ENCODE data around the gene PDF.

PDF gene

DNA sequence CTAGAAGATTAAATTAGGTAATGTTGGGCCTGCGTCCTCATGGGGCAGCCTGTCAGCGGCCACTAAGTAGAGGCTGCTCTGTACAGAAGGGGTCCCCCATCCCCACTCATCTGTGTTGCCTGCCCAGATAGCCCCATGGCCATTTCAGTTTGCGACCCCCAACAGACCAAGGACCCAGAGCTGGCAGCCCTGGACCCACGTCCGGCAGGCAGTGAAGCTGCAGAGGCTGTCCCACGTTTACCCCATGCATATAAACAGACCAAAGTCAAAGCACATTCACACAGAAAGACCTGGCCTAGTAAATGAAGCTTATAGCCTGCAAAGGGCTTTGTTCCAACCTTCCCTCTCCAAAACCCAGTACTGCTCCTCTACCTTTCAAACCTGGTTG is 4.6 kb downstream of the PDF start:
- Histone ChIP-seq H3K4me3 (ENCODE audit: low read depth in 1 of 2, low read length in 2 of 2) (peak overlapping the region in 1 of 2 donors; percentile 26), H3K36me3 (ENCODE audit: control insufficient read depth in 1 of 2, insufficient read depth in 2 of 2, low read length in 2 of 2) (peaks cover 35 to 58% of the 10 kb centered on the region in 2 donors), H3K27me3 (ENCODE audit: control insufficient read depth in 1 of 2, insufficient read depth in 2 of 2, low read length in 2 of 2) (no peaks in the 10 kb centered on the region), H3K9ac (ENCODE audit: low read depth in 1 of 2, low read length in 2 of 2) (no peak overlapping the region), H3K27ac (ENCODE audit: low read depth, low read length) (no peak overlapping the region), H3K4me1 (ENCODE audit: control insufficient read depth in 1 of 2, insufficient read depth in 2 of 2, low read length in 2 of 2) (peaks cover 36 to 49% of the 10 kb centered on the region in 2 donors), H3K9me3 (ENCODE audit: control insufficient read depth in 1 of 2, low read length in 2 of 2) (no peaks in the 10 kb centered on the region)

GRCh38 chr16:69324585-69325253 is 5.7 kb downstream of the PDF start:
- H3K27me3 ChIP-seq (ENCODE audit: control insufficient read depth in 1 of 2, insufficient read depth in 2 of 2, low read length in 2 of 2) = no peaks in the 10 kb centered on the region
- peaks cover 44 to 68% of the 10 kb centered on the region in 2 donors for H3K36me3 ChIP-seq (ENCODE audit: control insufficient read depth in 1 of 2, insufficient read depth in 2 of 2, low read length in 2 of 2)
- H3K9ac ChIP-seq (ENCODE audit: low read depth in 1 of 2, low read length in 2 of 2) = no peak overlapping the region
- H3K9me3 ChIP-seq (ENCODE audit: control insufficient read depth in 1 of 2, low read length in 2 of 2) = no peaks in the 10 kb centered on the region
- H3K27ac ChIP-seq (ENCODE audit: low read depth, low read length) = no peak overlapping the region
- H3K4me3 ChIP-seq (ENCODE audit: low read depth in 1 of 2, low read length in 2 of 2) = no peak overlapping the region
- H3K4me1 ChIP-seq (ENCODE audit: control insufficient read depth in 1 of 2, insufficient read depth in 2 of 2, low read length in 2 of 2) = peaks cover 36 to 47% of the 10 kb centered on the region in 2 donors

- peaks cover 31 to 40% of the 10 kb centered on the region in 2 donors for H3K4me1 ChIP-seq (ENCODE audit: control insufficient read depth in 1 of 2, insufficient read depth in 2 of 2, low read length in 2 of 2)
Measured at GRCh38 chr16:69324013-69324531, 6.3 kb downstream of the PDF start.

GRCh38 chr16:69323415-69323814 is 7.0 kb downstream of the PDF start:
- Histone ChIP-seq H3K9ac (ENCODE audit: low read depth in 1 of 2, low read length in 2 of 2) (no peak overlapping the region), H3K9me3 (ENCODE audit: control insufficient read depth in 1 of 2, low read length in 2 of 2) (no peaks in the 10 kb centered on the region), H3K36me3 (ENCODE audit: control insufficient read depth in 1 of 2, insufficient read depth in 2 of 2, low read length in 2 of 2) (peaks cover 56 to 81% of the 10 kb centered on the region in 2 donors), H3K4me3 (ENCODE audit: low read depth in 1 of 2, low read length in 2 of 2) (no peak overlapping the region), H3K4me1 (ENCODE audit: control insufficient read depth in 1 of 2, insufficient read depth in 2 of 2, low read length in 2 of 2) (peaks cover 24 to 33% of the 10 kb centered on the region in 2 donors), H3K27me3 (ENCODE audit: control insufficient read depth in 1 of 2, insufficient read depth in 2 of 2, low read length in 2 of 2) (no peaks in the 10 kb centered on the region), H3K27ac (ENCODE audit: low read depth, low read length) (no peak overlapping the region)

More at GRCh38 chr16:69324013-69324531, 6.3 kb downstream of the PDF start:
- Histone ChIP-seq H3K36me3 (ENCODE audit: control insufficient read depth in 1 of 2, insufficient read depth in 2 of 2, low read length in 2 of 2) (peaks cover 50 to 75% of the 10 kb centered on the region in 2 donors), H3K9me3 (ENCODE audit: control insufficient read depth in 1 of 2, low read length in 2 of 2) (no peaks in the 10 kb centered on the region), H3K4me3 (ENCODE audit: low read depth in 1 of 2, low read length in 2 of 2) (no peak overlapping the region), H3K27ac (ENCODE audit: low read depth, low read length) (no peak overlapping the region), H3K9ac (ENCODE audit: low read depth in 1 of 2, low read length in 2 of 2) (no peak overlapping the region), H3K27me3 (ENCODE audit: control insufficient read depth in 1 of 2, insufficient read depth in 2 of 2, low read length in 2 of 2) (no peaks in the 10 kb centered on the region)

GRCh38 chr16:69322343-69322742 is 8.0 kb downstream of the PDF start:
- H3K4me3 ChIP-seq (ENCODE audit: low read depth in 1 of 2, low read length in 2 of 2) = no peak overlapping the region
- H3K36me3 ChIP-seq (ENCODE audit: control insufficient read depth in 1 of 2, insufficient read depth in 2 of 2, low read length in 2 of 2) = peaks cover 58 to 84% of the 10 kb centered on the region in 2 donors
- no peaks in the 10 kb centered on the region for H3K27me3 ChIP-seq (ENCODE audit: control insufficient read depth in 1 of 2, insufficient read depth in 2 of 2, low read length in 2 of 2)
- peaks cover 21 to 25% of the 10 kb centered on the region in 2 donors for H3K4me1 ChIP-seq (ENCODE audit: control insufficient read depth in 1 of 2, insufficient read depth in 2 of 2, low read length in 2 of 2)
- no peak overlapping the region for H3K27ac ChIP-seq (ENCODE audit: low read depth, low read length)
- H3K9me3 ChIP-seq (ENCODE audit: control insufficient read depth in 1 of 2, low read length in 2 of 2) = no peaks in the 10 kb centered on the region
- no peak overlapping the region for H3K9ac ChIP-seq (ENCODE audit: low read depth in 1 of 2, low read length in 2 of 2)

DNA sequence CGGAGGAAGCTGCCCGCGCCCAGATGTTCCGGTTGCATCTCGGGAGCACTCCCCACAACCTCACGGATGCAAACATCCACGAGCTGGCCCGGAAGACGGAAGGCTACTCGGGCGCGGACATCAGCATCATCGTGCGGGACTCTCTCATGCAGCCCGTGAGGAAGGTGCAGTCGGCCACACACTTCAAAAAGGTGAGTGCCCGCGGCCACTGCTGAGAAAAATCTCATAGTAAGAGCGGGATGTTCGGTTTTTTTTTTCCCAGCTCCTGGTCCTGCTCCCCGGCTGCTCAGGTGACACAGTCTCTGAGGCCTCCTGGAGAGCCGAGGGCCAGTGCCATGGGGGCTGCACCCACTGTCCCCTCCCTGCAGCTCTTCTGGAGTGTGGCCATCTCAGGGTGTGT is 9.3 kb downstream of the PDF start:
- no peaks in the 10 kb centered on the region for H3K27me3 ChIP-seq (ENCODE audit: control insufficient read depth in 1 of 2, insufficient read depth in 2 of 2, low read length in 2 of 2)
- no peak overlapping the region for H3K27ac ChIP-seq (ENCODE audit: low read depth, low read length)
- no peak overlapping the region for H3K9ac ChIP-seq (ENCODE audit: low read depth in 1 of 2, low read length in 2 of 2)
- H3K36me3 ChIP-seq (ENCODE audit: control insufficient read depth in 1 of 2, insufficient read depth in 2 of 2, low read length in 2 of 2) = peaks cover 67 to 91% of the 10 kb centered on the region in 2 donors
- peaks cover 12 to 13% of the 10 kb centered on the region in 2 donors for H3K4me1 ChIP-seq (ENCODE audit: control insufficient read depth in 1 of 2, insufficient read depth in 2 of 2, low read length in 2 of 2)
- H3K4me3 ChIP-seq (ENCODE audit: low read depth in 1 of 2, low read length in 2 of 2) = no peak overlapping the region
- H3K9me3 ChIP-seq (ENCODE audit: control insufficient read depth in 1 of 2, low read length in 2 of 2) = no peaks in the 10 kb centered on the region

- H3K27ac ChIP-seq (ENCODE audit: low read depth, low read length) = no peak overlapping the region
- no peak overlapping the region for H3K4me3 ChIP-seq (ENCODE audit: low read depth in 1 of 2, low read length in 2 of 2)
- no peaks in the 10 kb centered on the region for H3K9me3 ChIP-seq (ENCODE audit: control insufficient read depth in 1 of 2, low read length in 2 of 2)
- no peak overlapping the region for H3K9ac ChIP-seq (ENCODE audit: low read depth in 1 of 2, low read length in 2 of 2)
- H3K4me1 ChIP-seq (ENCODE audit: control insufficient read depth in 1 of 2, insufficient read depth in 2 of 2, low read length in 2 of 2) = peaks cover 8 to 9% of the 10 kb centered on the region in 2 donors
- H3K27me3 ChIP-seq (ENCODE audit: control insufficient read depth in 1 of 2, insufficient read depth in 2 of 2, low read length in 2 of 2) = no peaks in the 10 kb centered on the region
- peaks cover 66 to 91% of the 10 kb centered on the region in 2 donors for H3K36me3 ChIP-seq (ENCODE audit: control insufficient read depth in 1 of 2, insufficient read depth in 2 of 2, low read length in 2 of 2)
Measured at GRCh38 chr16:69320740-69321073, 9.7 kb downstream of the PDF start.

- H3K4me3 ChIP-seq (ENCODE audit: low read depth in 1 of 2, low read length in 2 of 2) = no peak overlapping the region
- H3K4me1 ChIP-seq (ENCODE audit: control insufficient read depth in 1 of 2, insufficient read depth in 2 of 2, low read length in 2 of 2) = peaks cover 6 to 8% of the 10 kb centered on the region in 2 donors
- H3K27ac ChIP-seq (ENCODE audit: low read depth, low read length) = no peak overlapping the region
- H3K27me3 ChIP-seq (ENCODE audit: control insufficient read depth in 1 of 2, insufficient read depth in 2 of 2, low read length in 2 of 2) = no peaks in the 10 kb centered on the region
- peaks cover 65 to 93% of the 10 kb centered on the region in 2 donors for H3K36me3 ChIP-seq (ENCODE audit: control insufficient read depth in 1 of 2, insufficient read depth in 2 of 2, low read length in 2 of 2)
- no peaks in the 10 kb centered on the region for H3K9me3 ChIP-seq (ENCODE audit: control insufficient read depth in 1 of 2, low read length in 2 of 2)
- H3K9ac ChIP-seq (ENCODE audit: low read depth in 1 of 2, low read length in 2 of 2) = no peak overlapping the region
Measured at GRCh38 chr16:69319826-69320739, 10.3 kb downstream of the PDF start.

DNA sequence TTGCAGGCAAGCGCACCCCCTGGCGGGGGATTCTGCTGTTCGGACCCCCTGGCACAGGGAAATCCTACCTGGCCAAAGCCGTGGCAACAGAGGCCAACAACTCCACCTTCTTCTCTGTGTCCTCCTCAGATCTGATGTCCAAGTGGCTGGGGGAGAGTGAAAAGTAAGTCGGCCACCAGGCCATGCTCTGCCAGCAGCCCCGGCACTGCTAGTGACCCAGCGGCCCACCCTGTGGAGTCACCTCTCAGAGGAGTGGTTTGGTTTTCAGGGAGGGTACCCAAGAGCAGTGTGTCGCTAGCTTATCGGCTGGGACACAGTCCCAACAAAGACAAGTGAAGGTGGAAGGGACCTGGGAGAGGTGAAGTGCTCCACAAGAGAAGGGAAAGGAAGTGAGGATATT is 11.0 kb downstream of the PDF start:
- no peak overlapping the region for H3K9ac ChIP-seq (ENCODE audit: low read depth in 1 of 2, low read length in 2 of 2)
- H3K27me3 ChIP-seq (ENCODE audit: control insufficient read depth in 1 of 2, insufficient read depth in 2 of 2, low read length in 2 of 2) = no peaks in the 10 kb centered on the region
- no peaks in the 10 kb centered on the region for H3K9me3 ChIP-seq (ENCODE audit: control insufficient read depth in 1 of 2, low read length in 2 of 2)
- H3K4me1 ChIP-seq (ENCODE audit: control insufficient read depth in 1 of 2, insufficient read depth in 2 of 2, low read length in 2 of 2) = peaks cover 6% of the 10 kb centered on the region in 2 donors
- H3K36me3 ChIP-seq (ENCODE audit: control insufficient read depth in 1 of 2, insufficient read depth in 2 of 2, low read length in 2 of 2) = peaks cover 61 to 92% of the 10 kb centered on the region in 2 donors
- H3K27ac ChIP-seq (ENCODE audit: low read depth, low read length) = no peak overlapping the region
- no peak overlapping the region for H3K4me3 ChIP-seq (ENCODE audit: low read depth in 1 of 2, low read length in 2 of 2)

DNA sequence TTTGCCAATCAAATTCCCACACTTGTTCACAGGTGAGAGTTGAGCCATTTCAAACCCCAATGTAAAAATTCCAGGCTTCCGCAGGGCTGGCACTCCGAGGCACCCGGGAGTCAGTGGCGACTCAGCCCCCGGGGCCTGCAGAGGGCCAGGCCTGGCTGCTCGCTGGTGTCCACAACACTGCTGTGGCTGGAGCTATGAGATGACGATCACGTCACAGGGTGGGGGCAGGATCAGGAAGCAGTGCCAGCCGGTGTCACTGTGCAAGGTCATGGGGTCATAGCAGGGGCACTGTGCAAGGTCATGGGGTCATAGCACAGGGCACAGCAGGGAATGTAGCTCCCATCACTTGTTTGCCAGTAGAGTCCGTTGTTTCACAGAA is 11.5 kb downstream of the PDF start:
- Histone ChIP-seq H3K9me3 (ENCODE audit: control insufficient read depth in 1 of 2, low read length in 2 of 2) (no peaks in the 10 kb centered on the region), H3K4me1 (ENCODE audit: control insufficient read depth in 1 of 2, insufficient read depth in 2 of 2, low read length in 2 of 2) (peaks cover 1% of the 10 kb centered on the region in 2 donors), H3K9ac (ENCODE audit: low read depth in 1 of 2, low read length in 2 of 2) (no peak overlapping the region), H3K36me3 (ENCODE audit: control insufficient read depth in 1 of 2, insufficient read depth in 2 of 2, low read length in 2 of 2) (peaks cover 65 to 90% of the 10 kb centered on the region in 2 donors), H3K27ac (ENCODE audit: low read depth, low read length) (no peak overlapping the region), H3K4me3 (ENCODE audit: low read depth in 1 of 2, low read length in 2 of 2) (no peak overlapping the region), H3K27me3 (ENCODE audit: control insufficient read depth in 1 of 2, insufficient read depth in 2 of 2, low read length in 2 of 2) (no peaks in the 10 kb centered on the region)
